ENCODE results near the gene PDCD7. TPM values are rescaled to one million over a fixed set of nuclear protein-coding genes. Genes with fewer than 3 reads are reported as not detected.
"Not testable (repeated sequence)": the region's sequence is repeated elsewhere in the genome, so short reads cannot be mapped to it uniquely, and the experiment has no call there.

The PDCD7 gene
- total RNA-seq, 1 donor from 2014 or later, result 15.8 TPM

DNA sequence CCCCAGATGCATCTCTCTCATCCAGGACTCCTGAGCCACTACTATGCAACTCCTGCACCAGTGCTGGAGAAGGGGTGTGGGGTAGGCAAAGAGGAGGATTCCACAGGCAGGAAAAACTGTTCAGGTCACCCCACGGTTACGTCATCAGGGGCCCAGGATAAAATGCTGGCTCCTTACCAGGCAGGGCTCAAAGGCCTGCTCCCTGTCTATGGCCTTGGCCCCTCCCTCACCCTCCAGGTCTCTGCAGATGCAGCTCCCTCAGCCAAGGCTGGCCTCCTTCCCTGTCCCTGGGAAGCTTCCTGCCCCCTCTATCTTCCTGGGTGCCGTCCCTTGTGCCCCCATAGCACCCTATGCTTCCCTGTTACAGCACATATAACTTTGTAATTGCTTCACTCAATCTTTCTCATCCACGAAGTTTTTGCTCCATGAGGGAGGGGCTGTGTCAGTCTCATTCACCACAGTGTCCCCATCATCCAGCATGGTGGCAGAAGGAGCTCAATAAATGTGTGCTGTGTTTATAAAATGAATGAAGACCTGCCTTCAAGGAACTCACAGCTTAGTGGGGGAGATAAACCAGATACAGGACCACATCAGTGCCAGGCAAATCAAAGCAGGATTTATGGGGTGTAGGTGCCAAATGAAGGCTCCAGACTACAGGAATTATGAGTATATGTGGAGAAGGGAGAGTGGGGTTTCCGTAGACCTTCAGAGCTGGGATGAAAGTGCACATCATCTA is 38.4 kb downstream of the PDCD7 start:
- intact Hi-C loops (cut with micrococcal nuclease), result no loop called here
- ATAC-seq (no peak), DNase-seq (no peak)

DNA sequence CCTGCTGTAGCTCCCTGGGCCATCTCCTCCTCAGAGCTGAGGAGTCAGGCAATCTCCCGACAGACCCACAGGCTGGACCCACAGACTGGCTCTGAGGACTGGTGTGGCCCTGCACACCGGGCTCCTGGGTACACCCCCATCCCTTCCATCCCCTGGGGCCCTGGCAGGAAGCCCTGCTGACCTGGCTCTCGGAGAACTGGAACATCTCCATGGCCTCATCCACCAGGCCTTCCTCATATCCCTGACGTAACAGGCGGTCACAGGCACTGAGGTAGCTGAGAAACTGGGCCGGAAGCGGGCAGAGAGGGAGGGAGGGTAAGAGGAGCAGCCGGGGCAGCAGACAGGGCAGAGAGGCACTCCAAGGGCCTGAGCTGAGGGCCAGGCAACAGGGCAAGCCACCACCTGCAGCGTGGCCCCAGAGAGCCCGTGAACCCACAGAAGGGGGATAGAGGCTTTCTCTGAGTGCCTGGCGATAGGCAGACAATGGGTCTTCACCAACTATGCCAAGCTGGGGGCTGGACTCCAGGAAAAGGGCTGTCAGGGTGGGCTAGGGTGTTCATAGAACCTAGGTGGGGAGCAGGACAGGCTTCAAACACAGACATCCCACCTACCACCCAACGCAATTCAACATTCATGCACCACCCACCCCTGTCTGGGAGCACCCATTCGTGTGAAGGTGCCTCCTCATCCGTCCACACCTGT is 39.2 kb downstream of the PDCD7 start:
- intact Hi-C loops (cut with micrococcal nuclease), result no loop called here
- DNase-seq (peak; percentile 51), ATAC-seq (peak; percentile 44)

DNA sequence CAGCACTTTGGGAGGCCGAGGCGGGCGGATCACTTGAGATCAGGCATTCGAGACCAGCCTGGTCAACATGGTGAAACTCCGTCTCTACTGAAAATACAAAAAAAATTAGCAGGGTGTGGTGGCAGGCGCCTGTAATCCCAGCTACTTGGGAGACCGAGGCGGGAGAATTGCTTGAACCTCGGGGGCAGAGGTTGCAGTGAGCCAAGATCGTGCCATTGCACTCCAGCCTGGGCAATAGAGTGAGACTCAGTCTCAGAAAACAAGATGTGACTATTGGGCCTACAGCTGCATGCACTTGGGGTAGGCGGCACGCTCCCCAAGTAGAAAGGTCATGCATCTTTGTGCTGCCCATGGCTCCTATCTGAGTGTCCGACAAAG is 39.8 kb downstream of the PDCD7 start:
- intact Hi-C loops (cut with micrococcal nuclease); ATAC-seq; DNase-seq: not testable (repeated sequence)

DNA sequence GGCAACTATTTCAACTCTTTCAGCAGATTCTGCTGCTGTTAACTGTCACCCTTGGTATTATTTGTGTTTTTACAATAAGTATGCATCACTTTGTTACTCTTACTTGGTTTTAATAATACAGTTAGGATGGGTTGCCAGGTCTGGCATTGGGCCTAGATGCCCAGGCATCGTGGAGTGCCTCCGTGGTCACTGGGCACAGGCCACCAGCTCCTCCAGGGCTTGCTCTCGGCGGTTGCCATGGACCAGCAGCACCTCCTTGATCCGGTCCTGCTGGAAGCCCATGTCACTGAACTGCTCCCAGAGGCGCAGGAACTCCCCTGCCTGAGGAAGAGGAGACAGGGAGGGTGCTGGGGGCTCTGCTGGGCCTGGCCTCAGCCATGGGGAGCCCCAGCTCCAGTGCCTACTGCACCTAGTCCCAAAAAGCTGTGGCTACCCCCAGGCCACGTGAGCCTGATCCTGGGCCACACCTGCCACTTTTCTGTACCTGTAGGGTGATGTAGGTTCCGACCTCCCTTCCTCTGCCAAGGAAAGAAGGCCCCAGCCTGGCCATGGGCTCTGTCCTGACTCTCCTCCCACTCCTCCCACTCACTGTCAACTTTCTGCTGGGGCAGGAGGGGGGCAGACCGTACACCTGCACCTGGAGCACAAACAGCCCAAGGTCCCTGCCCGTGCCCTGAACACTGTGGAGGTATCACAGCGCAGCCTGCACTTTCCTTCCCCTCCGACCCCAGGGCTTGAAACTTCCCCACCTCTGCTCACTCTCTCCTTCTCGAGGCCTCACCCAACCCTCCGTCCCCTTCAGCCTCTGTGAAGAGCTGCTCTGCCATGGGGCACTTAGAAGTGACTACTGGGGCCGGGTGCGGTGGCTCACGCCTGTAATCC is 40.5 kb downstream of the PDCD7 start:
- no peak for ATAC-seq
- intact Hi-C loops (cut with micrococcal nuclease), result no loop called here

DNA sequence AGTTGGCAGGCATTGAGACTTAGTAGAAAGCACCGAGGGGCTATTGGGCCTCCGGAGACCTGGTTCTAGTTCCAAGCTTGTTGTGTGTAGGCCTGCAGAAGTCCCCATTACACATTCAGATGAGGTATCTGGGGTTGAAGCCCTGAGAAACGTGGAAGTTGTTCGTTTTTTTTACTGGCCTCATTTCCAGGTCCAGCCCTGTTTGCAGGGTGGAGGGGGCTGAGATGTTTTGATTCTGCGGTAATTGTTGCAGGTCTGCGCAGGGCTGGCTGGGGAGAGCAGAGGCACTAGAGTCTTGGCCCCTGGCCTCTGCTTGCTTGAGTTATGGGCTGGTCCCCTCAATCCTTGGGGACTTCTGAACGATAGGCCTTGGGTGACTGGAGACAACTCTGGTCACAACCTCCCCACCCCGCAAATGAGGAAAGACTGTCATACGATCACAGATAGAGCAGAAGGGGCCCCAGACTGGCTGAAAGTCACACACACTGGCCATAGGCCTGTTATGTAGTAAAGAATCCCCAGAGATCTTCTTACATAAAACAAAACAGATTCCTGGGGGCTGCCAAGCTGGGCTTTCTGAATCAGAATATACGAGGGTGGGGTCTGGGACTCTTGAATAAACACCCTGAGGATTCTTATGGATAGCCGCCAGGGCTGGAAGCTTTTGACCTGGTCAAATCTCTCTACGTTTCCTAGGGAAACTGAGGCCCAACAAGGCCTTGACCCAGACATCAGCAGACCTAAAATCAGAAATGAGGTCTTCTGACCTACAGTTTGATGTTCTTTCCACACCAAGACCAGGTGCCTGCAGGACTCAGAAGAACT is 41.5 kb downstream of the PDCD7 start:
- no peak for ATAC-seq
- no peak for DNase-seq
- intact Hi-C loops (cut with micrococcal nuclease), result no loop called here

More for the DNA sequence above, 40.5 kb downstream of the PDCD7 start:
- DNase-seq, result no peak

DNA sequence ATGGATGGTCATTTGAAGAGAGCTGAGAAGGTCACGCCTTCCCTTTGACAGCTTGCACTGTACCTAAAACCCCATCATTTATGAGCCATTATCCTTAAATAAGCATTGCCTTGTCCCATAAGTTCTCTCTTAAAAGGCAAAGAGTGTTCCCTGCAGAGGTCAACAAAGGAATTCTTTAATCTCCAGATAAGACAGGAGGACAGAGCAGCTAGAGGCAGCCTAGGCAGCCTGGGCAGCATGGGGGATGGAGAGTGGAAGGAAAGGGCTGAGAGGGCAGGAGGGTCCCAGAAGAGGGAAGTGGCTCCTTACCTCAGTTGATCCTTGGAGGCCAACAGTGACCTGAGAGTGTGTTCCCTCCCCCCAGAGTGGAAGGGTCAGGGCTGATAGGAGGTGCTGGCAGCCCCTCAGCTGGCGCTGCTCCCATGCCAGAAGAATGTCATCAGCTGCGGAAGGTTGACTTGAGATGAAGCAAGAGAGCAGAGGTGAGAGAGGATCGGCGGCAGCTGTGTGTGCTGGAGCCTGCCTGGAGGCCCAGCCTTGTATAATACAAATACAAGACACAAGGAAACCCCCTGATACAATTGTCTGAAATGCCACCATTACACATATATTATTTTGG is 44.3 kb downstream of the PDCD7 start:
- intact Hi-C loops (cut with micrococcal nuclease), result no loop called here
- DNase-seq (peak; percentile 78), ATAC-seq (peak; percentile 46)

DNA sequence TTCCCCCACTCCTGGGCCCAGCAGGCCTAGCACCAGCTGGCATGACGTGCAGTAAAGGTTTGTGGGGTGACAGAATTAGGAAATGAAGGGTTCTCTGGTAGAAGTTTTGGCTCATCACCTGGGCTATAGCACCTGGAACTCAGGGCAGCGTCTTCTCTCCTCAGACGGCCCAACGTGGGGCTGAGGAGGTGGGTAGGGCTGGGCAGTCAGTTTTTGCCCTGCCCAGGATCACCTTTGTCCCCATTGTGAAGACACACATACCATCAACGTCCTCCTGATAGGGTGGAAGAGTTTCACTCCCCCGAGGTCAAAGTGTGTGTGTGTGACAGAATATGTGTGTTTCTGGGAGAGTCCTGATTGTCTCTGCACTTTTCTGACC is 45.0 kb downstream of the PDCD7 start:
- intact Hi-C loops (cut with micrococcal nuclease), result no loop called here

DNA sequence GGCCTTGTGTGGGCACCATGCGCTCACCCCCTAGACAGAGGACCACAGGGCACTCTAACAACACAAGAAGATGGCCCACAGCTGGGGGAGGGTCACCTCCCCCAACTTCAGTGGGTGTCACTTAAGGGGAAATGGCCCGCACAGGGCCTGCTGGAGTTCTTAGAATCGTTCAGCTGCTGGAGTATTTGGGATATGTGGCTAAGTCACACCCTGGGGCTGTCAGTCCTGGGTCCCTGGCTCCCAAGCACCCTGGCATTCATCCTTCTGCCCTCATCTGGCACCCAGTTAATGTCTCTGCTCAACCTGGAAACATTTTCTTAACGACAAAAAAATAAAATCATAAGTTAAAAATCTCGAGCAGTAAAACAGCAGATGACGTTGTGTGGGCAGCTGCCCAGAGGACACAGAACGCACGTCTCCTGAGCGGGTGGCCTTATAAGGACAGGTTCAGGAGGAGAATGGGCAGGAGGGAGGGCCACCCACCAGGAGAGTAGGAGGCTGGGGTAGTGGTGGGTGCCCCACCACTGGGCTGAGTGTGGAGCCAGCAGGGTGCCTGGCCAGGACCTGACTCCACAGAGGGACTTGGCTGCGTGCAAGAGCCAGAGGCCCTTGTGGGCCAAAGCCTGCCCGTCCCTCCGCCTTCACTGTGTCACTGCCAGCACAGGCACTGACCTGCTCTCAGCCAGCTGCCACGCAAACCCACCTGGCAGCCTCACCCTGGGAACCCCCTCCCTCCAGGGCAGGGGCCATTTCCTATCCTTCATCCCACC is 45.5 kb downstream of the PDCD7 start:
- peak; percentile 86 for DNase-seq
- ATAC-seq, result peak; percentile 84
- intact Hi-C loops (cut with micrococcal nuclease), result no loop called here

More for the DNA sequence above, 45.0 kb downstream of the PDCD7 start:
- DNase-seq (no peak), ATAC-seq (peak; percentile 2)

DNA sequence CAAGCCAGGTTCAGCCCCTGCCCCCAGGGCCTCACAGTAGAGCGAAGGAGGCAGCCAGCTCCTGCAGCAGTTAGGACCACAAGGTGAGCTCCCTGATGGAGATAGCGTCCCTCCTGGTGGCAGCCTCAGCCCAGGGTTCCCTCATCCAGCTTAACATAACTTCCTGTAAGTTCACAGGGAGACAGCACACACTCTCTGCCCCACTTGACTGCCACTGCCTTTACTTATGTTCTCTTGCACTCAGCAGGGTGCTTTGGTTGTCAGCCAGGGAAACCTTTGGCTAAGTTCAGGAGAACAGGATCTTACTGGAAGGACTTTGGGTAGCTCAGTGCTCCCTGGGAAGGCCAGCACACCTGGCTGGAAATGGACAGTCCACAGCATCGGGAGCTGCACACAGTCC is 46.2 kb downstream of the PDCD7 start:
- ATAC-seq (peak; percentile 10), DNase-seq (no peak)
- intact Hi-C loops (cut with micrococcal nuclease), result no loop called here

DNA sequence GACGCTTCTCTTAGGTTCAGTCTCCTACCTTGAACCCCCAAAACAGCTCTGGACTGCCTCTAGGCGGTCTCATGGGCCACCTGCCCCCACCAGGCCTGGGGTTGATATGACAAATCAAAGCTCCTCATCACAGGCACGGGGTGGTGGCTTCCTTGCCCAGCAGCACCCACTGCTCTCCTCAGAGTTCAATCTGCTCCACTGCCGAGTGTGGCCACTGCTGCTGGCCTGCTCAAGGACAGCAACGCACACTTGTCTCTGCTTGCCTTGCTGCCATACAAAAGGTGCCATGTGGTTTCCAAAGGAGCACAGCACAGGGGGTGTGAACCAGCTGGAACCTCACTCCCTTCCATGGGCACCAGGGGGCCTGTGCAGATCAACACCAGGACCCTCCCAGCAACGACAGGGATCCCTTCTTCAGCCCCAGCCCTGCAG is 46.9 kb downstream of the PDCD7 start:
- DNase-seq (no peak), ATAC-seq (no peak)
- intact Hi-C loops (cut with micrococcal nuclease), result no loop called here

DNA sequence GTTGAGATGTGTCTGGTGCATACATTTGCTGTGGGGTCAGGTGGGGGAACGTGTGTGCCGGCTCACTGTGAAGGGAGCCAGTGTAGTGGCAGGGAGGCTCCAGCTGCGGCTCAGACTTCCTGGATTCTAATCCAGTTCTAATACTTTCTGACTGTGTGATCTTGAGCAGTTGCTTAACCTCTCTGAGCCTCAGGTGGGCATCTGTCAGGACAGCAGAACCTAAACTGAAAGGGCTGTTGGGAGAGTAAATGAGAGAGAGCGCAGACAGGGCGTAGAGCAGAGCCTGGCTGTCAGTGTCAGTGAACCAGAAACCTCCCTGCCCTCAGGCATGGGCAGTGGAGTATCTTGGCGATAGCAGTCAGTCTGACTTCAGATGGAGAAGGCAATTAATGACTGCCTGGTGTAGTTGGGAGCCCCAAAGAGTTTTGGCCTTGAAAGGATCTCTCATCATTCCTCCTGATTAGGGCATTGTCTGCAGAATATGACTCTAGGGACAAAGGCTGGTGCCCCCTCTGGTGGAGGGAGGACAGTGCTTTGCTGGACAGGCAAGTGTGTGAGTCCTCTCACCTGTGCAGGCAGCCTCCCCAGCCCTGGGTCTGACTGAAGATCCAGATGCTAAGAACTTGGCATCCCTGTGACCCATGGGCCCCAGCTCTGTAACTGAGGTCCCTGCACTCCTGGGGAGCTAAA is 47.5 kb downstream of the PDCD7 start:
- DNase-seq, result no peak
- intact Hi-C loops (cut with micrococcal nuclease), result no loop called here
- no peak for ATAC-seq

DNA sequence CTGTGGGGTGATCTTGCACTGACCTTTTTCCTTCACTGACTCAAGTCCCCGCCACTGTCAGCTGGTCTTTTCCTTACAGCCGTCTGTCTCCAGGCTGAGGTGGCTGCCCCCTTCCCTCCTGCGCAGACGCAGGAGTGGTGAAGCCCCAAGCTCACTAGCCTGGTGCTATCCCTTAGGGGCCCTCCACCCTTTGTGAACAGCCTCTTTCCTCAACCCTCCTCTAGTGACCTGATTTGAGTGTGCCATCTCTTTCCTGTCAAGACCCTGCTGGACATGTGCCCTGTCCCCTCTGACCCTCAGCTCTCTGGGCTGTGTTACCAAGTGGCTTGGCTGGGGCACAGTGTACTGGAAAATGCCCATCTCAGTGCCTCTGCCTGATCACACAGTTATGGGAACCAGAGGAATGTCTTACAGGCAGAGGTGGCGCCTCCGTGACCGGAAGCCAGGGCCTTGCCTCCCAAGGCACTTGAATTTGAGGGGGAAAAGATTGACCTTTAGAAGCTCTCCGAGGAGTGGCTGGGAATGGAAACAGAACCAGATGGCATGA is 48.3 kb downstream of the PDCD7 start:
- no peak for ATAC-seq
- intact Hi-C loops (cut with micrococcal nuclease), result no loop called here
- DNase-seq, result no peak

DNA sequence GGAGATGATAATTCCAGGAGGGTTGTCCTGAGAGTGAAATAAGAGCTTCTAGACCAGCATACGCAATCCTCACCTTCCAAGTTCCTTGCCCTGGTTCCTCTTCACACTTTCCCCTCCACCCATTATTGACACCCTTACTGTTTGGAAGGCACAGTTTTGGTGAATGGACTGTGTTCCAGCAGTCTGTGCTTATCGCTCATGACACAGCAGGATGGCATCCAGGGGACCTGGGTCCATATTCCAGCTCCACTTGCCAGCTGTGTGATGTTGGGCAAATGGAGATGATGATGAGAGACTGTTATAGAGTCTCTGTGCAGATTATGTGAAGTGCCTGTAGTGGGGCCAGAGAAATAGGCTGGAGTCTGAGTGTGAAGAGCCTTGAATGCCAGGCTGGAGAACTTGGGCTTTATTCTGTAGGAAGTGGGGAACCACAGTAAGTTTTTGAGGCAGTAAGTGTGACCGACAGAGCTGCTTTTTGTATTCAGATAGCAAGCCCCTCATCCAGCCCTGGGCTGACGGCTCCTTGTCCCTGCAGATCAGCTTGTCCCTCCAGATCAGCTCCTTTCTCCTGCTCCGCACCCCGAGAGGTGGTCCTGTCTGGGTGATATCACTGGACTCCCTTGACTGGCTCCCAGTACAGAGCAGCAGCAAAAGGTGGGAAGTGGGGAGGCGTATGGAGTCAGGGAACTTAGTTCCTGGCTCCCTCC is 49.0 kb downstream of the PDCD7 start:
- DNase-seq (no peak), ATAC-seq (peak; percentile 4)
- intact Hi-C loops (cut with micrococcal nuclease), result no loop called here

DNA sequence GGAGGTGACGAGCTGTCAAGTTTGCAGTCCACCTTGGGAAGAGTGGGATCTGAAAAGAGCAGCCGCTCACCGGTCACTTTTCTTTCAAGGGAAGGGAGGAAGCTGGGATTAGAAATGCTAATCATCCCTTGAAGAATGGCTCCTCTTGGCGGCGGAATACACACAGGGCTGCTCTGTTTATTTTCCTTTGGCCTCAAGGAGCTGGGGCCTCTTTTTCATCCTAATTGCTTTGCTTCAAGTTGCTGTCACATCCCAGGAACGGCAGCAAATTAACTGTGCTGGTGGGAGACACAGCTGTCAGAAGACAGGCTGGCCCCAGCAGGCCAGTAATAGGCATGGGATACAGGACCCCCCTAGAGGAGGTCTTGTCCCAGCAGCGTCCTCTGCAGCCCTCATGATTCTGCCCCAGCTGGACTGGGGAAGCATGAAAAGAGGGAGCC is 50.3 kb downstream of the PDCD7 start:
- DNase-seq (no peak), ATAC-seq (no peak)
- intact Hi-C loops (cut with micrococcal nuclease), result no loop called here

DNA sequence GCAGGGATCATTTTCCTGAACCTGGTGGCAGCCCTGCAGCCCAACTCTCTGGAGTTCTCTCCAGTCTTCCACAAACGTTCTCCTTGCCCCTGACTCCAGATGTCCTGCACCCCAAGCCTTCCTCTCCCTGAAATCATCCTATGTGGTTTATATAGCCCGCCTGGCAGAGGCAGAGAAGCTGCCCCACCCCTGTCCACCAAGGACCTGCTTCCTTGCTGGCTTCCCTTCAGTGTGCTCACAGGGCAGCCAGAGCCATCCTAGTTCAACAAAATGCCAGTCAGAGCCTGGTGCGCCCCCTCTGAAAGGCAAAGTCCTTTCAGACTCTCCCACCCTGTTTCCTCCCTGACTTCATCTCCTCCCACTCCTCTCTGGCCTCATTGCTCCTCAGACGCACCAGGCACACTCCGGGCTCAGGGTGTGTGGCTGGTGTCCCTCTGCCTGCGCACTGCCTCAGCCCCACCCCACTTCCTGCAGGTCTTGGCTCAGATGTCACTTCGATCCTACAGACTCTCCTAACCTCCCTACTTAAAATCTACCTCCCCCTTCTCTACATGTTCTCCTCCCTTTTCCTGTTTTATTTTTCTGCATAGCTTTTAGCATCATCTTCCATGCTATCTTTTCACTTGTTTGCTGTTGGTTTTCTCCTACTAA is 51.2 kb downstream of the PDCD7 start:
- intact Hi-C loops (cut with micrococcal nuclease), result no loop called here
- ATAC-seq, result no peak

DNA sequence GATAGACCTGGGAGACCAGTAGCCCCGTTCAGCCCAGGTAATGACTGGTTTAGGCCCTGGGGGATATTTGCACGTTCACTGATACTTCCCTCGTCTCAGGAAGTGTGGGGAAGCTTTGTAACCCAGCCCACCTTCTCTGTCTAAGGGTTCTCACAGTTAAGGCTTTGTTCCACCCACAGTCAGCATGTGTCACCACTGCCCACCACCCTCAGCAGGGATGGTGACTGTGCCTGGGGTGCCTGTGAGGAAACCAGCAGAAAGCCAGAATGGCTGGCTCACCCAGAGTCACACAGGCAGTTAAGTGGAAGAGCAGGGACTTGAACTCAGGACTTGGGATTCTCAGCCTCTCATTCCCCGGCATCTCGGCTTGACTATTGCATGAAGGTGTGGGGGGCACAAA is 51.9 kb downstream of the PDCD7 start:
- intact Hi-C loops (cut with micrococcal nuclease), result no loop called here
- ATAC-seq, result no peak

More for the DNA sequence above, 51.2 kb downstream of the PDCD7 start:
- DNase-seq, result no peak

More for the DNA sequence above, 51.9 kb downstream of the PDCD7 start:
- no peak for DNase-seq

Data from left ventricle myocardium superior (tissue), 1 donor.